GM12874 (cell line): Measurements from ENCODE around the gene CDON.

ENCODE experiments used
- CTCF ChIP-seq: IDR thresholded peaks from 2 replicates; pipeline ENCODE4 v1.5.1; 2011; ENCODE audit warnings: low read depth, mild to moderate bottlenecking, control low read depth, low read length, moderate library complexity; ENCODE audit not compliant: insufficient read depth

Gene CDON

GRCh38 chr11:125935618-125936199, 127.0 kb downstream of the CDON start:
- no peak for TF ChIP-seq CTCF

GRCh38 chr11:125935056-125935455, 127.6 kb downstream of the CDON start:
- no peak for TF ChIP-seq CTCF

GRCh38 chr11:125934473-125934872, 128.2 kb downstream of the CDON start:
- TF ChIP-seq CTCF, result no peak

GRCh38 chr11:125933030-125933813, 129.4 kb downstream of the CDON start:
- no peak for TF ChIP-seq CTCF

GRCh38 chr11:125932301-125932700, 130.4 kb downstream of the CDON start:
- no peak for TF ChIP-seq CTCF

- TF ChIP-seq CTCF, result no peak
Observed at GRCh38 chr11:125931668-125932067, 131.0 kb downstream of the CDON start.

GRCh38 chr11:125931116-125931515, 131.6 kb downstream of the CDON start:
- no peak for TF ChIP-seq CTCF
